OCI-M1 (cell line): ENCODE measurements around the gene HOXA4.
A peak's percentile ranks its signal among the peaks of the same experiment; 100 is the strongest.

Source experiments
- DNase-seq: peaks from one replicate; lab custom pipeline; 2025; lab: John Stamatoyannopoulos, UW

HOXA4 gene

DNA sequence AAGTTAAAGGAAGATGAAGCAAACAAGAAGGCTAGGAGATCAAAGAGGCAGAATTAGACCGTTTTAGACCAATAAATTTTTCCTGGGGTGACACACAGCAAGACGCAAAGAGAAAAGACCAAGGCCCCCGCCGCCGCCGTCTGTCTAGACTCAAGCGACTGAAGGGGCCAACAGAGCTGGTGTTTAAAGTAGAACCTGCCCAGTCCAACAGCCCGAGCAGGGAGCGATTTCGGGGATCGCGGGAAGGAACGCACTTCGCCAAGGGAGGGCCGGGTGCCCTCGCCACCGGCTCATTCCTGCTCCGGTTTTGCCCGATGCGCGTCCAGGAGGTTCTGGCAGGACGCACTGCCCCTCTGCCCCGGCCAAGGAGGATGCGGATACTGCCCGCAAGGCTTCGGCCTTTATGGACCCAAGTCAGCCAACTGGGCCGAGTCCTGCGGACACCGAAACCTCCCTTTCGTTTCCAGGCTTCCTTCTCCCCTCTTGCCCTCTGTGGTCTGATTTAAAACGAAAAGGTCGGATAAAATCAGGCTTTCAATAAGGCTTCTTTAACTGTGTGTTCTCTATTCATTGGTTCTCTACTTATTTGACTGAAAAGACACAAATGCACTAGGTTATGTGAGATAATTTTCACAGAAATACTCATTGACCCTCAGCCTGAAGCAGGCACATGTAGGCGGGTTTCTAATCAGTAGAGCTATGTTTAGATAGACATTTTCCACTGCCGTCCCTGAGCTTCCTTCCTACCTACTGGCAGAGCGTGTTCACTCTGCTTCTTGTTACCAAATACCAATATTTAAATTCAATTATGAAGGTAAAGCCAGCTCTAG is 28.1 kb upstream of the HOXA4 start:
- DNase-seq: no peak

DNA sequence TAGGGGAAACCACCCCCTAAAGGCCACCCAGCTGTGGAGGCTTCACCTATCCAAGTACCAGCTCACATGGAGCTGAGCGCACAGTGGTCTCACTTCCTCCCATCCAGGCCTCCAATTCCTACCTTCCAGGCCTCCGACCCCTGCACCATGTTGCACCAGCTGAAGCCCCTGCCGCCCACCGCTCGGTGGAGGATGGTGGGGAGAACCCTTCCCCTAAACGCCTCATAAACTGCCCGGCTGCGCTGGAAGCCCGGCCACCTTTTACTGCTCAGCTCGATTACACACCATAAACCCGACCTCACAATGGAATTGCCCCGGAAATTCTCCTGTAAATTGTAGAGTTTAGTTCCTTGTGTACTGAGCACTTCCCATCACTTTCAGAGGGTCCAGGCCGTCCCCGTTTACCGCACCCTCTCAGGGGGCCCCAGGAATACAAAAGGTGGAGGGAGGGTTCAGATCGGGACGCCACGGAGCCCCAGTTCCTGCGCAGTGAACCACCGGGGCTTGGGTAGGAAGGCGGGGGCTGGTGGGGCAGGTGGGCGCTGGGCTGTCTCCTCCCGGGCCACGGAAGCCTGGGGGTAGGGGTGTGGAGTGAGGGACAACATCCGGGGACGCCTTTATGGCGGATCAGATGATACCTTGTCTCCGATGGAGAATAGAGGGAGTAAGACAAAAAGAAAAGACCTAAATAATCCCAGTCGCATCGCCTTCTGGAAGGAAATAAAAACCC is 27.3 kb upstream of the HOXA4 start:
- no peak for DNase-seq

DNA sequence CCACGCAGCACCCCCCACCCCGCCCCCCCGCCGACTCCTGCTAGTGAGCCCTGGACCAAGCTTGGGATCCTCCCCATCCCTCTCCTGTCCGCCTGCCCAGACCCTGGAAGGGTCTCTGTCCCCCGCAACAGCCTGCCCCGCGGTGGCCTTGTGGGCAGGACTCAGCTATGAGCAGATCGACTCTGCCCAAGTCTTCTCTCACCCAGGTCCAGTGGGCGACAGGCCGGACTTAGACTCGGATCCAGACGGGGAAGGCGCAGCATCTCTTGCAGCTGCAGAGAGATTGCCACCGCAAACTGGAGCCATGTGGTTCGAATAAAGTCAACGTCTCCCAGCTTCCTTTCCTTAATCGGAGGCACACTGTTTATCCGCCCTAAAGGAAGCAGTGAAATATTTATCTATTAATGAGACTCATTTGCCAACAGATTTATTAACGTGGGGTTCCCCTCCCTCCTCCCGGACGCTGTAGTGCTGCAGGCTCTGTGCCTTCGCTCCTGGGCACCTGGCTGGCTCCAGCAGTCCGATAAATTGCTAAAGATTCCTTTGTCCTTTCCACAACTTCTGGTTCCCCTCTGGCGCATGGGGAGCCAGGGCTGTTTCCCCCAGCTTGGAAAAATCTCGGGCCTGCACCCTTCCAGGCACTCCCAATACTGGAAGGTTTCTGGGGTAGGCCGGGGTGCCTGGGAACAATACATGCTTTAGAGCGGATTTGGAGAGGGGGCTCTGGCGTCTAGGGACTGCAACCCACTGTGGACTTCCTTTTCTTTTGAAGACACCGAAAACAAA is 26.6 kb upstream of the HOXA4 start:
- no peak for DNase-seq

GRCh38 chr7:27156508-27156898 is 25.9 kb upstream of the HOXA4 start, which contains the start of gene HOXA7:
Gene HOXA7, minus strand, starts transcription at chr7:27156675. Its CDS starts 130 bp downstream, at chr7:27156545.
- DNase-seq: no peak

DNA sequence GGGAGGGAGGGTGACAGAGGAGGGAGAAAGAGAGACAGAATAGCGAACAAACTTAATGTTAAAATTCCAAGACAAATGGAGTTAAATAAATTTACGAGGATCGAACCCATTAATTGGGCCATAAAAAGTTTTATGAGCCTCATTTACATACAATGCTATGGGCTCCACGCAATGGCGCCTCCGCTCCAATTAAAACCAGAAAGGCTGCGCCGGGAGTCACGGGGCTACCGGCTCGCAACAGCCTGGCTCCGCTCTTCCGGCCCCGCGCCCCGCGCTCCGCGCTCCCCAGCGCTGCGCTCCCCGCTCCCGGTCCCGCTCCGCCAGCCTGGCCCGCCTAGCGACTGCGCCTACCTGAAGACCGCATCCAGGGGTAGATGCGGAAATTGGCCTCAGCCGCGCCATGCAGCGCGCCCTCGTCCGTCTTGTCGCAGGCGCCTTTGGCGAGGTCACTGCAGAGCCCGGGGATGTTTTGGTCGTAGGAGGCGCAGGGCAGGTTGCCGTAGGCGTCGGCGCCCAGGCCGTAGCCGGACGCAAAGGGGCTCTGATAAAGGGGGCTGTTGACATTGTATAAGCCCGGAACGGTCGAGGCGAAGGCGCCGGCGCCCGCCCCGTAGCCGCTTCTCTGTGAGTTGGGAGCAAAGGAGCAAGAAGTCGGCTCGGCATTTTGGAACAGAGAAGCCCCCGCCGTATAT is 25.4 kb upstream of the HOXA4 start:
- DNase-seq: no peak

DNA sequence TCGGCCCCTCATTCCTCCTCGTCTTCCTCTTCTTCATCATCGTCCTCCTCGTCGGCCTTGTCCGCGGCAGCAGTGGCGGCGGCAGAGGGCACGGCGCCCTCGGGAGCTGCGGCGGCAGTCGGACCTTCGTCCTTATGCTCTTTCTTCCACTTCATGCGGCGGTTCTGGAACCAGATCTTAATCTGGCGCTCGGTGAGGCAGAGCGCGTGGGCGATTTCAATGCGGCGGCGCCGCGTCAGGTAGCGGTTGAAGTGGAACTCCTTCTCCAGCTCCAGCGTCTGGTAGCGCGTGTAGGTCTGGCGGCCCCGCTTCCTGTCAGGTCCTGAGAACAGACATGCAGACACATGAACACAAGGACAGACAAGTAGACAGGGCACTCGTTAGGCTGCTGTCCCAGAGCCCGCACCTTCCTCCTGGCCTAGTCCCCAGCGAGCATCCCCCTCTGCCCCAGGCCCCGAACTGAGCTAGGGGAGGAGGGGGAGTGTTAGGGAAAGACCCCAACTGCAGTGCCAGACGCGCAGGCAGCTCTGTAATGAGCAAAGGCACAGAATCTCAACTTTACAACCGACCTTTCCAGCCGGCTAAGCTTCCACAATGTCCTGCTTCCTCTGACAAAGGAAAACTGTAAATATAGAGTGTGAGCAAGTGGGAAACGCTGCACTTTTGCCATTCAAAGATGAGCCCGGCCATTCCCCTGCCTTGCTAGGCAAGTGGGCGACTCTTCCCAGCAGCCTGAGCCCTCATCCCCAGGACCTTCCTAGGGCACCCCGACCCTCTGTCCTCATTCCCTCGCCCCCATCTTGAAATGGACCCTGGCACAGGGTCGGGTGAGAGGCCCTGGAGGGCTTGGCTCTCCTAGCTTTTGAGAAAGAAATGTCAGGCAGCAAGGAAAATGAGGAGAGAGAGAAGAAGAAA is 24.6 kb upstream of the HOXA4 start:
- no peak for DNase-seq

DNA sequence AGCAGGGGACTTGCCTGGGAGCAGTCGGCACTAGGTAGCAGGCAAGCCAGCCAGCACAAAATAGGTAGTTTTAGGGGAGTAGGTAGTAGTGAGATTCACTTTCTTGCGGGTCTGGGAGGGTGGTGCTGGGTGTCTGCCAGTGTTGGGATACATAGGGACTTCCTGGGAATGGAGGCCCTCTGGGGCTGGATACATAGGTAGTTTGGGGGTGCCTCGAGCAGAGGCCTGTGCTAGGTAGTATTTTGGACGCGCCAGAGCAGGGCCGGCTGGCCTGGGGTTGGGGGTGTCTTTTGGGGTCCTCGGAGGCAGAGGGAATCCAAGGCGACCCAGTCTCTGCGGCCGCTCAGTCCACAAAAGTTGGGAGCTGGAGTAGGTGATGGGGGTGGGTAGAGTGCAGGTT is 23.8 kb upstream of the HOXA4 start:
- DNase-seq: no peak

GRCh38 chr7:27153526-27153925 is 23.0 kb upstream of the HOXA4 start:
- no peak for DNase-seq

DNA sequence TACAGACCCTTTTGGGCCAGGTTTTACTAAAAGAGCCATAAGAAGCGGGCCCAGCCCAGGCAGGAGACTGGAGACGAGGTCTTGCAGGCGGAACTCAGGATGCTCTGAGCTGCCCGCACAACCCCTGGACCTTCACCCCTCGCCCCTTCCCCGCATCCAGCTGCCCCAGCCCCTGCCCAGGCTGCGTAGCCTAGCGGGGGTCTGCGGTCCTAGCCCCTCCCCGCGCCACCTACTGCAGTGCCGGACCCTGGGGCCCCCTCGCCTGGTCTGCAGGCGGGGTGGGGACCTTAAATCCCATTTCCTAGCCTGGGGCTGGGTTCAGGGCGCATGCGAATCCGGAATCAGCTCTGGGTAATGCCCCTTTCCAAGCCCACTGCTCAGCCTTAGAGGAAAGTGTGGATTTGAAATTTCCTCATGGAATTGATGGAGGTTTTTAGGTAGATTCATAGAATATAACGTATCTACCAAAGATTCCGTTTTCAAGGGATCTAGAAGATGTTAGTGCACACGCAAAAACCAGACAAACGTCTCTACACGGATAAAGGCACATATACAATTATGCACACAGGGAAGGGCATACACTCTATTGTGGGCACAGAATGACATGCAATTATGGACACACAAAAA is 22.4 kb upstream of the HOXA4 start:
- DNase-seq: no peak

GRCh38 chr7:27151931-27152815 is 21.6 kb upstream of the HOXA4 start, which contains the start of gene HOXA3:
Gene HOXA3, minus strand, starts transcription at chr7:27152583. Its CDS starts 41,943 bp downstream, at chr7:27110640.
- no peak for DNase-seq

DNA sequence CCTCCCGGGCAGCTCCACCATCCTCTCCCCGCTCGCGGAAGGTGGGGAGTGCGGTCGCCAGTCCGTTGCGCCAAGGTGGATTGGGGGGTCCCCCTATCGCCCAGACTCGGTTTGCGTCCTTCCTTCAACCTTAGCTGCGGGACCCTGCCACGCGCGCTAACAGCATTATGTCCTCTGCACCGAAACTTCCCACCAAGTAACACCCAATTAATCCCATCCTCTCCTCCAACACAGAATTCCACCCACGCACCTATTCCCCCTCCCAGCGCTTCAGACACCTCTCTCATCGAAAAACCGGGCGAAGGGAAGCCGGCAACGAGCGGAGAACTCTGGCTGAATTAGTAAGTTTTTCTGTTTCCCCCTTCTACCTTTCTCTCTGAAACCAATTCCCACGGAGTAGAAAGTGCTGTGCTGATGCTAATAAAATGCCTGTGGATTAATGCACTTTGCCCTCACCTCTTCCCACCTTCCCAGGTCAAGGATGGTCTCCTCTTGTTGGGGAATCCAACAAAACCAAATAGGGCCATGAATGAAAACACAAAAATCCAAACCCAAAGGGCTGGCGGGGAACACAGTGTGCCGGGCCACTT is 20.9 kb upstream of the HOXA4 start:
- DNase-seq: no peak

DNA sequence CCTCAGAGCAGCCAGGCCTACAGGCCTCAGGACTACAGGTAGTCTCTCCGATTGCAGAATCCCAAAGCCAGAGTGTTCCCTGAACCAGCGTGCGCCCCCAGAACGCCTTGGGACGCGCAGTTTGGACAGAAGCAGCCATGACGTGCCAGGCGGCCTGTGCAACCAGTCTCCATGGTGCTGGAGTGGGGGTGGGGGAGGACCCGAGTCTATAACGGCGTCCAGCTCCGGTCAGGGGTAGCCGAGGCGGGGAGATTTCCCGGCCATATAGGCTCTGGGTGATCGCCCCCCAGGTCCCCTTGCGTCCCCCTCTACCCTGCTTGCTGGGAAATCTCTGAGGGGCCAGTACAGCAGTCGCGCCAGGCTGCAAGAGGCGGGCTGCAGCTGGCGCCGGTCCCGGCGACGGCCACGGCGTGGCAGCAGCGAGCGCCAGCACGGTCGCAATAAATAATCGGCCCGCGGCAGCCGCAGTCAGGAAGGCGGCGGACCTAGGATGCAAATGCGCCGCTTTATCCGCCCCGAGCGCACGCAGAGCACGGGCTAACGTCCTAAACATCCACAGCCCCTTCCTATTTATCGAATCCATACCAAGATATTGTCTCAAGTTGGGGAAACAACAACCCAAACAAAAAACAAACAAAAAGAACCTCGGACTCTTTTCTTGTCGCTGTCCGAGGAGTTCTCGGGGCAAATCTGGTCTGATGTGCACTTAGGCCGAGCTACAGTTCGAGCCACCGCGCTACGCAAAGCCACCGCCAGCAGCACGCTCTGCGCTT is 20.2 kb upstream of the HOXA4 start:
- peak; percentile 65 for DNase-seq

- no peak for DNase-seq
These were observed 19.4 kb upstream of the HOXA4 start for GRCh38 chr7:27149842-27150567.

DNA sequence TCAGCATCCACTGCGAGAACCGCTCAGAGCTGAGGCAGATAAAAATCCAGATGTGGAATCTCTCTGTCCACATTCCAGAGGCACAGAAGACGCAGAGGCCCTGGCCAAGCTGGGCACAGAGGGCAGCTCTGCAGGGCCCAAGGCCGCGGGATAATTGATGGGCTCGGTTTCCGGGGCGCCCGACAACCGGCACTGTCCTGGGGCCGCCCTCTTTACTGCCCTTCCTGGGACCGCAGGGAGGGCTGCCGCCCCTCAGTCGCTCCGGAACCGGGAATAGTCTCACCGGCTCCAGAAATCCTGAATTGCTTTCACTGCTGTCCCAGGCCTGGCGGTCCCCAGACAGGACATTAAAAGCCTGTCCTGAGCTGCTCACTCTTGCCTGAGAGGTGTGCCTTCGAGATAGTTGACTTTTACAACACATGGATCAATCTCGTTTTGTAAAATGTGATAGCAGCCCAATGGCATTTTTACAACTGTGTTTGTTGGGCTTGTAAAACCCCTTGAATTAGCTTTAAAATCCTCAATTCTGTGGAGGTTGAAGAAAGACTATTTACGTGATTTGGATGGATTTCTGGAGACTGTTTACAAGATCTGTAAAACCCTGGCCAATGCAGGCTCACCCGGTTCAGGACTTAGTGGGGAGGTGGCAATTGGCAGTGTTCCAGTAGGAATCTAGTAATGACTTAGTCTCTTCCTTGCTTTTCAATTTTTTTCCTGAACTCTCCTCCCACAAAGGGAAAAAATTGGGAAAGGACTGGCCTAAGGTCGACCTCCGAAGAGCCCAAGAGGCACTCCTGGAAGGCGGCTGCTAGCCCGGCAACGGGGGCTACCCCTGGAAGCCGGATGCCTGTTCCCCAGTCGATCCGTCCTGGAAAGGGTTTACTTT is 18.4 kb upstream of the HOXA4 start:
- no peak for DNase-seq

GRCh38 chr7:27148031-27148755 is 17.6 kb upstream of the HOXA4 start:
- DNase-seq: no peak
